Measurements from ENCODE around the gene MOSPD3. TPM values are rescaled to one million over a fixed set of nuclear protein-coding genes. Genes with fewer than 3 reads are reported as not detected.
A peak's percentile ranks its signal among the peaks of the same experiment; 100 is the strongest.

Gene MOSPD3
- total RNA-seq, 2 experiments from 2014 or later = 10.4 to 12.0 TPM

- CTCF ChIA-PET (ENCODE audit: unreplicated experiment) = interaction anchor here (0.6 kb wide), 1 partner anchor 1107 kb away, joined by 3 read pairs; no protein-coding TSS in a partner anchor
- H3K27ac ChIP-seq (ENCODE audit: low read depth, low read length, poor library complexity, severe bottlenecking) = no peak overlapping the region
- intact Hi-C loops (cut with micrococcal nuclease; ENCODE audit: unreplicated experiment) = no loop called here
- no peak overlapping the region for H3K4me3 ChIP-seq (ENCODE audit: low read depth, low read length, poor library complexity, severe bottlenecking)
- 0 out of 2 replicates have a peak overlapping the region, but pooled peaks have one; percentile 7 for H3K4me2 ChIP-seq (ENCODE audit: low read length)
- TF ChIP-seq CTCF (conservative IDR thresholded peaks at IDR 0.05; ENCODE audit: low read length) = no peak
- no peak for TF ChIP-seq EZH2phosphoT487 (IDR thresholded peaks at IDR 0.05; ENCODE audit: borderline replicate concordance, low read depth, low read length)
- no peak for DNase-seq (ENCODE audit: low spot score)
- no TSS peak for BruUV-seq (replicated peaks)
- H3K79me2 ChIP-seq (ENCODE audit: insufficient read depth, low read depth, low read length) = no peaks in the 10 kb centered on the region
- POLR2A ChIA-PET = no interaction called here
- H3K36me3 ChIP-seq (ENCODE audit: insufficient read depth, low read length) = peaks cover 22% of the 10 kb centered on the region; the same call in 1 of the 2 replicates
- H3K4me1 ChIP-seq (ENCODE audit: insufficient read depth, low read length, poor library complexity, severe bottlenecking) = peaks cover 45% of the 10 kb centered on the region
- H4K20me1 ChIP-seq (ENCODE audit: insufficient read depth, low read length) = no peaks in the 10 kb centered on the region
- H2AFZ ChIP-seq (ENCODE audit: low read length) = no peak overlapping the region
- no peaks in the 10 kb centered on the region for H3K9me2 ChIP-seq (ENCODE audit: insufficient read depth, low read length)
- no peaks in the 10 kb centered on the region for H3K9me3 ChIP-seq (ENCODE audit: low read length)
Observed at GRCh38 chr7:100570954-100571828, 41.1 kb upstream of the MOSPD3 start.

GRCh38 chr7:100571829-100572116 lies 40.6 kb upstream of the MOSPD3 start:
- 0 out of 2 replicates have a peak overlapping the region, but pooled peaks have one; percentile 7 for H3K4me2 ChIP-seq (ENCODE audit: low read length)
- DNase-seq (ENCODE audit: low spot score) = no peak
- no peaks in the 10 kb centered on the region for H3K9me3 ChIP-seq (ENCODE audit: low read length)
- no peaks in the 10 kb centered on the region for H3K79me2 ChIP-seq (ENCODE audit: insufficient read depth, low read depth, low read length)
- BruUV-seq (replicated peaks) = no TSS peak
- ChIA-PET CTCF (ENCODE audit: unreplicated experiment) (no interaction called here), POLR2A (no interaction called here)
- H3K9me2 ChIP-seq (ENCODE audit: insufficient read depth, low read length) = no peaks in the 10 kb centered on the region
- peaks cover 27% of the 10 kb centered on the region for H3K36me3 ChIP-seq (ENCODE audit: insufficient read depth, low read length)
- H3K27ac ChIP-seq (ENCODE audit: low read depth, low read length, poor library complexity, severe bottlenecking) = no peak overlapping the region
- no peak overlapping the region for H2AFZ ChIP-seq (ENCODE audit: low read length)
- no peaks in the 10 kb centered on the region for H4K20me1 ChIP-seq (ENCODE audit: insufficient read depth, low read length)
- intact Hi-C loops (cut with micrococcal nuclease; ENCODE audit: unreplicated experiment) = no loop called here
- no peak overlapping the region for H3K4me3 ChIP-seq (ENCODE audit: low read depth, low read length, poor library complexity, severe bottlenecking)
- TF ChIP-seq CTCF (conservative IDR thresholded peaks at IDR 0.05; ENCODE audit: low read length) (no peak), EZH2phosphoT487 (IDR thresholded peaks at IDR 0.05; ENCODE audit: borderline replicate concordance, low read depth, low read length) (no peak)
- H3K4me1 ChIP-seq (ENCODE audit: insufficient read depth, low read length, poor library complexity, severe bottlenecking) = peaks cover 45% of the 10 kb centered on the region

GRCh38 chr7:100572281-100572948 lies 39.9 kb upstream of the MOSPD3 start:
- DNase-seq (ENCODE audit: low spot score) = no peak
- Histone ChIP-seq H2AFZ (ENCODE audit: low read length) (no peak overlapping the region), H3K4me1 (ENCODE audit: insufficient read depth, low read length, poor library complexity, severe bottlenecking) (peaks cover 45% of the 10 kb centered on the region), H3K4me3 (ENCODE audit: low read depth, low read length, poor library complexity, severe bottlenecking) (no peak overlapping the region), H3K36me3 (ENCODE audit: insufficient read depth, low read length) (peaks cover 32% of the 10 kb centered on the region), H3K27ac (ENCODE audit: low read depth, low read length, poor library complexity, severe bottlenecking) (no peak overlapping the region), H3K9me3 (ENCODE audit: low read length) (no peaks in the 10 kb centered on the region), H3K79me2 (ENCODE audit: insufficient read depth, low read depth, low read length) (no peaks in the 10 kb centered on the region), H4K20me1 (ENCODE audit: insufficient read depth, low read length) (no peaks in the 10 kb centered on the region), H3K4me2 (ENCODE audit: low read length) (no peak overlapping the region), H3K9me2 (ENCODE audit: insufficient read depth, low read length) (no peaks in the 10 kb centered on the region)
- POLR2A ChIA-PET = no interaction called here
- TF ChIP-seq CTCF (conservative IDR thresholded peaks at IDR 0.05; ENCODE audit: low read length) = no peak
- TF ChIP-seq EZH2phosphoT487 (IDR thresholded peaks at IDR 0.05; ENCODE audit: borderline replicate concordance, low read depth, low read length) = no peak
- intact Hi-C loops (cut with micrococcal nuclease; ENCODE audit: unreplicated experiment) = no loop called here
- CTCF ChIA-PET (ENCODE audit: unreplicated experiment) = no interaction called here
- BruUV-seq (replicated peaks) = no TSS peak

Measured in OCI-LY7 (cell line).